Activated gamma-delta T cell treated with anti-CD3 and anti-CD28 coated beads, Interleukin-2, amount 50 U/mL, for 16 hours (primary cell): ENCODE data around the gene NT5DC3.

ENCODE experiments used
- DNase-seq: peaks from one replicate; pipeline ENCODE4 v3.0.0-alpha.2; 2020; ENCODE audit warnings: low read depth

The NT5DC3 gene

DNA sequence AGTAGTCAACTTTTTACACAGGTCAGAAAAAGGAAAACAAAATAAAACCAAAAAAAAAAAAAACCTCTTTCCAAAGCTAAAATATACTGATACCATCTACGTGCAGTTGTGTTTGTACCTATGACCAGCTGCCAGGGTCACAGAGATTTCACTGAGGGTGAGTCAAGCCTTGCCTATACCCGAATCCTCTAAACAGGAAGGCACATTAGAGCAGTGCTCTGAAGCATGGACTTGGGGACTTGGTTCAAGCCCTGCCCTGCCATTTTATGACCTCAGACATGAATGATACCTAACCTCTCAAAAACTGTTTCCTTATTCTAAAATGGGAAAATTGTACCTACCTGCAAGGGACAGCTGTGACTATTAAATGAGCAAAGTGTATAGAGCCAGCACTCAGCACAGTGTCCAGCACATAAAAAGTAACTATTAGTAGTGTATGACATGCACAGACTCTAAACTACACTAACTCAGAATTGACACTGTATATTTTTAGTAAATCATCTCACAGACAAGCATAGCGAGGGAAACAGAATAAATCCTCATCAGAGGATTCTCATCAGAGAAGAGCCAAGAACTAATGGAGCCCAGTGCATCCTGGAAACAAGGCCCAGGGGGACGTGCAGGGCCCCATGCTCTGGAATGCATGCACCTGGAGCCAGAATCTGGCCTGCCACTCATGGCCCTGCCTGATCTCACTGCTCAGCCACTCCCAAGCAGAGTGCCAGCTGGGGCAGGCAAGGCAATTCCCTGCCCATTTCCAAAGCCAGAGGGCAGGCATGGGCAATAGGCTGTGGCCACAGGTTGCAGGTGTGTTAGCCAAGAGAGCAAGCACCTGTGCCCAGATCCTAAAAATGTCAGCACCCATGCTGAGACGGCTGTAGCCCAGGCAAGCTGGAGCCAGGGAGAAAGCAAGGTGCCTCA, 57.0 kb downstream of the NT5DC3 start:
- DNase-seq, result no peak

DNA sequence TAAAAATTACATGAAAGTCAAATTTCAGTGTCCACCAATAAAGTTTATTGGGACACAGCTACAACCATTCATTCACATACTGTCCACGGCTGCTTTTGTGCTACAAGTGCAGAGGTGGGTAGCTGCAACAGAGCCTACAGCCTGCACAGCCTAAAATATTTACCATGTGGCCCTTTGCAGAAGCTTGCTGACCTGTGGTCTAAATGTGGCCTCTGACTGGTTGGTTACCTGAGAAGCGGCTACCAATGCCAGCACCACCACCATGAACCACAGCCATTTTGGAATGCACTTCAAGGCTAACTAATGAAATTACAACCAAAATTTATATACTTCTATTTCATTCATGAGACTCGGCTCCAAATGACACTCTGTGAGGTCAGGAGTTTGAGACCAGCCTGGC, 58.6 kb downstream of the NT5DC3 start:
- no peak for DNase-seq

DNA sequence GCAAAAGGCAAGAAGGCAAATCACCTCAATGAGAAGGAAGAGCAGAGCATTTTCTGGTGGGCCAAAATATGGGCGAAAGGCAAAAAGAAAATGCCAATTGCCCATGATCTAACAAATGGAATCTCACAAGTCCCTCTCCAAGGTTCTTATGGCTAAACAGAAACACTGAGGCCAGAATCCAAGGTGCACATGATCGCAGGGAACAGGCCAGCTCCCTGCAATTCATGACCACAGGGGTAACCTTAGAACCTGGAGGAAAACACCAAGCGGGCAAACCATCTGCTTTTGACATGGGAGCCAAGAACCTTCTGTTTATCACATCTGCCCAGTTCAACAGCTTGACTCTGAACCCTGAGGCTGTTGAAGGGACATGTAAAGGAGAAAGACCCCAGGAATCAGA, 60.0 kb downstream of the NT5DC3 start:
- no peak for DNase-seq

DNA sequence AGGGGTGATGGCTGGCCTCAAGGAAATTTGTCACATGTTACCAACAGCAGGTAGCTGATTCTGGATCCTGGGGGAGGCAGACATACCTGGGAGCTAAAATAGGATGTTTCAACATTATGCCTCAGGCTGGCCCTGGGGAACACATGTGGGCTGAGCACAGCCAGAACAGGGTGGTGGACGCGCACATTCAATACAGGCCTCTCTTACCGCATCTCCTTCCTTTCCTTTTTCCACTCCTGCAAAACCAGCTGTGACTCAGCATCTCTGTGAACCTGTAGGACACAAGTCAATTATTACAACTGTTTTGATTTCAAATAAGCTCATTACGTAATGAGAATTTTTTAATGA, 61.0 kb downstream of the NT5DC3 start:
- DNase-seq, result no peak

DNA sequence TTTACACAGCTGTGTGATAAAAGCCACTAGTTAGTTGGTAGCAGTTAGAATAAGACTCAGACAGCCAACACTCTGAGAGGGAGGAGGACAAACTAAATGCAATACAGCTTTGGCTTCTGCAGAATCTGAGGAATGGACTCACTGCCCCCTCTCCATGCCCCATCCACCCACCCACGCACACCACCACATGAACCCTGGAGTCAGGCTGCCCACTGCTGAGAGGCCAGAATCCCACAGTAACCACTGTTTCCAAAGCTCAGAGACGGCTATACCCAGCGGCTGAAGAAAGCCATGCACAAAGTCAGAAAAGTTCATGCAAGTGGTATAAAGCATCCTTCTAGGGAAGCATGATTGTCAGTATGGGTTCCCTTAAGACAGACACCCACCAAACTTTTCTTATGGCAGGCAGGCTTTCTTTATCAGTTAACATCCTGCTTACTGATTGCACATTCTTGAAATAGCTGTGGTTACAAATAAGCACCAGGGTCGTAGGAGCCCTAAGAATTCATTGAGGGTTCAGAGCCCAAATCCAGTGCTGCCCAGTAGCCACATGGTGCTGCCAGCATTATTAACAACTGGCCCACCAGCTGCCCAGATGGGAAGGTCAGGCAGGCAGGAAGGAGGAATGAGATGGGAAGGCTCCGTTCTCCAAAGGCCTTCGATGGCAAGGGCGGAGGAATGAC, 61.5 kb downstream of the NT5DC3 start:
- DNase-seq, result no peak

DNA sequence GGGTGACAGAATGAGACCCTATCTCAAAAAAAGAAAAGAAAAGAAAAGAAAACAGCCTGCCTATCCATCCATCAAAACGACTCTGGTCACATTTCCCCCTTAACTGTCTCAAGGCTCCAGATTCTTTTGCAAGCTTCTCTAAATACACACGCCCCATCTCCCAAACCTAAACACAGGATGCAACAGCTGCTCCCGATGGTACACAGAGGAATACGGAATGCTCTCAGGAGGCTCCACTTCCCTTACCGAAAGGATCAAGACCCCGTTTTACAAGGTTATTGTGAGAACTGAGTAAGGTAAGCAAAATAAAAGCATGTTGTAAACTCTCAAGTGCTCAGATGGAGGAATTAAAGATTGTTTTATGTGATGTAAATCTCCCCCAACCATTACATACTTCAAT, 62.3 kb downstream of the NT5DC3 start:
- DNase-seq, result no peak

DNA sequence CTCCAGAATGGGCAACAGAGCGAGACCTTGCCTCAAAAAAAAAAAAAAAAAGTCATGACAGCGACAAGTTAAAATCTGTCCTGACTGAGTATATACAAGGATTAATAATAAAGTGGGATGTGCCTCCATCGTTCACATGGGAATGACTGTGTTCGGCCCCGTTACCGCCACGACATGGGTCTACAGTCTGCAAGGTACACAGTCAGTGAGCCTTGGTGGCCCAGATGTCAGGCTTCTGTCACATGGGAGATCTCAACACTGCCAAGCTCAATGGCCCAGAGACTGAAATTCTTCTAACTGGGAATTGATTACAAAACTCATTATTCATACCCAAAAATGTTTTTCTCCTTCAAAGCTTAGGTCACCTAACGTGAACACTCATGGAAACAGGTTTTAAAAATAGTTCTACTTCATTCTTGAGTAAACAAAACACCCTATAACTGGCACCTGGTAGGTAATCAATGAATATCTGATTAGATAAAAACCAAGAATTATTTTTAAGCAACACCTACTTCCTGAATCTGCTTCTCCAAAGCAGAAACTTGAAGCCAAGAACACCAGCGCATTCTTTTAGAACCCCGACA, 66.0 kb downstream of the NT5DC3 start:
- no peak for DNase-seq

DNA sequence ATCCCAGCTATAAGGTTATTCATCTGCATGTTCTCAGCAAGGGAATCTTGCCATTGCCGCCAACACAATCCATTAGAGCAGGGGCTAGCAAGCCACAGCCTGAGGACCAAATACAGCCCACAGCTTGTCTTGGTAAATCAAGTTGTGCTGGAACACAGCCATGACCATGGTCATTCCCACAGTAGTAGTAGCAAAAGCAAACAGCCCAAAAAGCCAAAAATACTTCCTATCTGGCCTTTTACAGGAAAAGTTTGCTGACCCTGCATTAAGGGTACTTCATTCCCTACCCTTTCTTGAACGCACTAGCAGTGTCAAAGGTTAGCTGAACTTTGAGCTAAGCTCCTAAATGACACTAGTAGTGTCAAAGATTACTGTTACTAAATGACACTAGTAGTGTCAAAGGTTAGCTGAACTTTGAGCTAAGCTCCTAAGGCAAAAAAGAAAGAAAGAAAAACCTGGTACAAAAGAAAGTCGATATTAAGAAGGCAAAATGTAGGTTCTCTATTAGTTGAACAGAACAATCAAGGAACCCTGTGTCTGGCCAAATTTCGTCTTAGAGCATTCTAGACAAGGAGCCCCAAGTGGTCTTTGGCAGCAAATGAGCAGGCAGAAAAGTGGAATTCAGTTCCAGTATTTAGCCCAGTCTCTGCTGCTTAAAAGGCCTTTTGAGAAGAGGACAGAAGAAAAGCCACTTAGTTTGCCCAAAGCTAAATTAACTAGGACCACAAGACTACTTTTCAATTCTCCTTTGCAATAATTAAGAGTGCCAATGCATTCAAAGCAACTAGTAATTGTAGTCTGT, 67.7 kb downstream of the NT5DC3 start:
- no peak for DNase-seq

DNA sequence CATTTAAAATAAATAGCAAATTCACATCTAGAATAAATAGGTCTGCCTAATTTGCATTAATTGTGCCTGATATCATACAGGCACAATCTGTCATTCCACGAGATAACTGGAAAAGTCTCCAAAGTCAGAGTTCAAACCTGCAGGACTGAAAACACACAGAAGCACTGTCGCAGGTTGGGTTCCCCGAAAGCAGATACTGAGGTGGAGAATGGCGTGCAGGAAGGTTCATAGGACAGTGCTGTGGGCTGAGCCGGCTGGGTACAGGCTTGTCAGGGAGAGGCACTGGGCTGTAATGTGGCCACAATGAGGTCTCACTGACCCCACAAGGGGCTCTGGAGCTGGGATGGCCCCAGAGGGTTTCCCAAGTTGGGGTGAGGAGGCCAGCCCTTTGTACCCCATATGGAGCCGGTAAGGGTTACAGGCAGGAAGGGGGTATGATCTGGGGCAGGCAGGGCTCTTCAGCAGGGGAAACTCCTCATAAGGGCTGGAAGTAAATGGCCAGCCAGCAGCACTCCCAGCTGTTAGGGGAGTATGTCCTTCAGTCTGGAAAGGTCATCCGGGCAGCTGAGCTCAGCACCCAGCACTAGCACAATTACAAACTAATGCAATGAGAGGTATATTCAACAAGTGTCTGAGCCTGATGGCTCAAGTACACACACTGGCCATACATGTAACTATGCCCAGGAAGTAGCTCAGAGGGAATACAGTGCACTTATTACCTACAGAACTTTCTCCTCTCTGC, 68.5 kb downstream of the NT5DC3 start:
- no peak for DNase-seq

DNA sequence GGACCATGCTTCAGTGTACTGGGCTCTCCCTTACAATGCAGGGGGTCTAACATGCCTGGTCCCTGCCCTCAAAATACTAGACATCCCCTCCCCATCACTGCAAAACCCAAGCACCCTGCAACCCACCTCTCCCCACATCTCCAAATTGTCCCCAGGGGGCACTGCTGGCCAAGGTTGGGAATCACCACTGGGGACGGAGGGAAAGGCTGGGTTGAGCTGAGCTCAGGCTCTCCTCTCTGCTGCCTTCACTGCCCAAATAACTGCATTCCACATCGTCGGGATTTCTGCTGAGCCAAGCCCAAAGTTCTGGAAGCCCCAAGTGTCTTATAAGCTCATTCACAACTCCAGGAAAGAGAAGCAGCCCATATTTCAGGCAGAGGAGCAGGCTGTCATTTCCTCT, 69.6 kb downstream of the NT5DC3 start:
- DNase-seq, result no peak

DNA sequence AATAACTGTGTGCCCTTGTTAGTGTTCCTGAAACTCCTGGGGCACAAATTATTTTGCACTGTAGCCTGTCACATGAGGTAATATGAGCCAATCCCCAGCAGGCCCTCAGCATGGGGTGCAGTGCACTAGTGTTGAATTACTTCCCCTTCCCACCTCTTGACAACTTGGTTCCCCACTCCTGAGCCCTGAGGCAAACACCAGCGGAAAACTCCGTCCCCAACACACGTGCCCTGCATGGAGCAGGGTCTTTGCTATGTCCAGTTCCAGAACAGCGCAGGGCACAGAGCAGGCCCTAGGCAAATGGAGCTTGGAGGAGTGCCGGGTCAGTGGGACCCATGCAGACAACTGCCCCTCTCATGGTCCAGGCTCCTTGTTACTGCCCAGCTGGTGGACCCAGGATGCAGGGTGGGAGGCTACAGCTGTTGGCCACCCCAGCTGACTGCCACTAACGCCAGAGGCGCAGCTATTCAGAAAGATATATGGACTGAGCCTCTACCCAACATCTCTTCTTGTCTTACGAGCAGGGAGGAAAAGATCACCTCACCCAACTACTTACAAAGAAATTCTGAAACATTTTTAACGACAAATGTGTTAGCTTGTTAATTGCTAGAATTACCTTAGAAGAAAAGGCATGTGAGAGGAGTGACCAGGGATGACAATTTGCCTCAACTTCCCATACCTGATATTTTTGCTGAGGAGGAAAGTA, 71.6 kb downstream of the NT5DC3 start:
- DNase-seq, result no peak

DNA sequence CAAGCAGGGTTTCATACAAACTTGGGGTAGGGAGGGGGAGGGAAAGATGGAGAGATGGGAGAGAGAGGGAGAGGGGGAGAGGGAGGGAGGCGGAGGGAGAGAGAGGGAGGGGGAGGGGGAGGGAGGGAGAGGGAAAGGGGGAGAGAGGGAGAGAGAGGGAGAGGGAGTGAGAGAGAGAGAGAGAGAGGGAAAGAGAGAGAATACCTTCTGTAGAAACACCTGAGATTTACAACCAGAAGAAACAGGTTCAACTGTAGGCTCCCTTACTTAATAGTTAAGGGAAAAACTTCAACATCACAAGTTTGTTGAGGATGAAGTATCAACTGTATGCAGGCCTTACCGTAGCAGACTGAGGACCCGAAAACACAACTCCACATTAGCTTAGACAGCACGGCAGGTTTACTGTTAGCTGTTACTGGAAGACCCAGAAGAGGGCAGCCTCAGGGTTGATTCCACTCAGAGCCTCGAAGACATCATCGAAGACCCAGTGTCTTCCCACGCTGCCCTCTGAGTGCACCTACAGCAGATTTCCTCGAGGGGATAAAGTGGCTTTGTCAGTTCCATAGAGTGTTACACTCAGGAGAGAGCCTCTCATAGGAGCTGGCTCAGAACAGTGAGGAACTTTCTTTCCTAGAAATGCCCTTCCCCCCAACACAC, 72.4 kb downstream of the NT5DC3 start:
- no peak for DNase-seq

DNA sequence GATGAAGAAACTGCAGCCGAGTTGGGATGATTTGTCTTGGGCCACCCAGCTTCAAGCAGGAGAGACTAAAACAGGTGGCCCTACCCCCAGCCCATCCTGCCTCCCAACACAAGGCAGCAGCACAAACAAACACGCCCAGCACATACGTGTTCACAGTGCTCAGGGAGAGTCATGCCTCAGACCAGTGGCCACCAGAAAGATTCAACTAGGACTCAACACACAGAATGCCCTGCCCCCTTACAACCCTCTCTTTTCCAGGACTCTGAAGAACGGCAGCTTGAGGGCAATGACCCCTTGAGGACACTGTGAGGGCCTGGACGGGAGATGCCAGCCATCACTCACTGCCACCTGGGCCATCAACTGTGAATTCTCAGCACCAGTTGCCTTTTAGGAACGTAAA, 75.0 kb downstream of the NT5DC3 start:
- no peak for DNase-seq

DNA sequence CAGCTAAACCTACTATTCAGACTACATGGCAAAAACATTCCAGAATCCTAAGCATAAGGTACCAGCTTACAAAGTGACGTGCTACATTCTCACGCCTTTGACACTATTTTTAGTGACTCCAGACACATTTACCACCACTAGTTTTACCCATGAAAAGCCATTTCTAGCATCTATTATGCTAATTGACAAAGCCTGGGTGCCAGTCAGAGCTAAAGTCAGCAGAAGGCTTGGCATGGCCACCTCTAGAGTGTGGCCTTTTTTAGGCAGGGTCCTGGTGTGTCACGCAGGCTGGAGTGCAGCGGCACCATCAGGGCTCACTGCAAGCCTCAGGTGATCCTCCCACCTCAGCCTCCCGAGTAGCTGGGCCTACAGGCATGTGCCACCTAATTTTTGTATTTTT, 75.7 kb downstream of the NT5DC3 start:
- no peak for DNase-seq

DNA sequence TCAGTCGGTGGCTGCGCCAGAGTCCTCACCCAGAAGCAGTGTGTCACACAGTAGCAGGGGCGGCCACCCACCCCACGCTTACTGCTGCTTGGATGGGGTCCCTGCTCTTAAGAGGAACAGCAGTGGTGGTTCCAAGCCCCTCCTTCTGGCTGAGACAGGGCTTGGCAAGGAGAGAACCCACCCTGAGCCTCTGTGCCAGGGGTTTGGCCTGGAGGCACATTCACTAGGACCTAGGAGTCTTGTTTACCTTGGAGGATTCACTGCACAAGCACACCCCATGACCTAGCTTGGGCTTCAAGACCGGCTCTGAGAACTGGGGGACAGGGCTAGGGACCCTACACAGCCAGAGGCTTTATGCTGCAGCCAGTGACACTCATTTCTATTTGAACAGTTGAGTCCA, 78.6 kb downstream of the NT5DC3 start:
- DNase-seq, result no peak

DNA sequence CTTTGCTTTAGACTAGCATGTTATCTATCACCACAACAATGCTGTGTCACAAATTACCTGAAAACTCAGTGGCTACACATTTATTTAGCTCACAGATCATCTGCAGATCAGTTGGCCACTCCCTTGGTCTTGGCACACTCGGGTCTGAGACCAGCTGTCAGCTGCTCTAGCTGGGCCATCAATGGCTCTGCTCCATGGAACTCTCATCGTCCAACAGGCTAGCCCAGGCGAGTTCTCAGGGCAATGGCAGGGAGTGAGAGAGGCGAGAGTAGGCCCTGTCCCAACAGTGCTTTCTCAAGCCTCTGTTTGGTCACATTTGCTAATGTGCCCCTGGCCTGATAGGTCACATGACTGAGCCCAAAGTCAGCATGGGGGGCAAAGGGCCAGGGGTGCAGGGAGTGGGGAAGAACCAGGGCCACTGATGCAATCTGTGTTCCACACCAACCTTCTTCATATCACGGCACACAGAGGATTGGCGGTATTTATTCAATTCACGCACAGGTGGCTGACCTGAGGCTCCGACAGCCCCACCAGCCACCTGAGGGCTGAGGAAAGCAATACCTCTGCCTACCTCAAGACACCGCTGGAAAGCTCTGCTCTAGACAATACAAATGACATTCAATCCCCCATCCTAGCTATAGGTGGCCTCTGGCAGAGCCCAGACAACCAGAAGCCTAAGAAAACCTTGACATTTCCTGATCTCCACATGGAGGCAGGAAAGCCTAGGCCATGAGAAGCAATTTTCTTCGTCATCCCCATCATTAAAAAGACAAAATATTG, 82.5 kb downstream of the NT5DC3 start:
- no peak for DNase-seq

DNA sequence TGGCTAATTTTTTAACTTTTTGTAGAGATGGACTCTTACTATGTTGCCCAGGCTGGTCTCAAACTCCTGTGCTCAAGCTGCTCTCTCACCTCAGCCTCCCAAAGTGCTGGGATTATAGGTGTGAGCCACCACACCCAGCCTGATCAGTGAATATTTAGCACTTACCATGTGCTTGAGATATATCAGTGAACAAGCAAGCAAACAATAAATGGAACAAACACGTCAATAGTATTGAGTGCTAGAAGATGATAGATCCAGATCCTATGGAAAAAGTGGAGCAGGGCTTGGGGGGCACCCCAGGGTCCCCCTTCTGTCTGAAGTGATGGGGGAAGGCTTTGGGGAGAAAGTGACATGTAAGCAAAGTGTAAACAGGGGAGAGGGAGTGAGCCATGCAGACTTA, 83.8 kb downstream of the NT5DC3 start:
- no peak for DNase-seq

DNA sequence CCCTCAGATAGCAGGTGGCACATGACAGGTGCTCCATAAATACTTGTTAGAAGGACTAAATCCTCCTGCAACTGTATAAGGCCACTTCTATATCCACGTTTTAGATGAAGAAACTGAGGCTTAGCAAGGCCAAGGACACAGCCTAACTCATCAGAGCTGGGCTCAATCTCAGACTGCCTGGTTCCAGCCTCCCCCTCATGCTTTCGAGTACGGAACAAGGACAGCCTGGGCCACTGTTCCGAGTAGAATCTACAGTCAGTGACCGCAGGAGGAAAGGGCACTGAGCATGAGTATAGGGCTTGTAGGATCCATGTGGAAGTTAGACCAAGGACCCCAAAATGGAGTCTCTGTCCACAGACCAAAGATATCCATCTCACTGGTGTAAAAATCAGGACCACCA, 84.6 kb downstream of the NT5DC3 start:
- no peak for DNase-seq

DNA sequence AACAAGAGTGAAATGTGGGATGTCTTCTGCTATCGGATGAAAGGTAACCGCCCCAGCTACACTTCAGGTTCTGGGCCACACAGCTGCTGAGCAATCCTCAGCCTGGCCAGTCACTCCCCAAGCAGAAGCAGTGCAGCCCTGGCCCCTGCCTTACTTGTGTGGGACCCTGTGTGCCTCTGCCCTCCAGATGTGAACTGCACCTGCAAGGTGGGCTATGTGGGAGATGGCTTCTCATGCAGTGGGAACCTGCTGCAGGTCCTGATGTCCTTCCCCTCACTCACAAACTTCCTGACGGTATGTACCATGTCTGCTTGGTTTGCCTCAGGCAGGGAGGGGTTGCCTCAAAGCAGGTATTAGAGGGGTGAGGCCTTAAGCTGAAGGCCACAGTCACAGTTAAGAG, 85.6 kb downstream of the NT5DC3 start:
- no peak for DNase-seq

DNA sequence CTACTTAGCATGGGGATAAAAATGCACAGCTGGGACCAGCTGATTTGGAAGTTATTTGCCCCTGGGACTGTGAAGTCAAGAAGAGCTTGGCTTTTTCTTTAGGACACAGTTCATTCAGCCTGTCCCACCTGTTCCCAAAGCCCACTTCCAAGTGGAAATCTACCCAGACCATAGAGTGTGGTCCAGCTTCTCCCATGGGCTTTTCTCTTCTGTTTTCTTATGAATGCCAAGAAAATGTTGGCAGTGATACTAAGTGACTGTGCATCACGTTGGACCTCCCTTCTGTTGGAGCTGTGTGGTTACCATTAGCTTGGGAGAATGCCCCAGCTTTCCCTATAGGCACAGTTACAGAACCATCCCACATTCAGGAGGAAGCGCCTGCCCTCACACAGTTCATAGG, 89.4 kb downstream of the NT5DC3 start:
- no peak for DNase-seq
